Activated T-cell treated with anti-CD3 and anti-CD28 coated beads, Interleukin-2, amount 50 U/mL, for 48 hours (primary cell): Measurements from ENCODE around the gene GPR21.

ENCODE experiments used
- DNase-seq, 2 experiments: peaks; one replicate each; pipeline ENCODE4 v3.0.0-alpha.2; 2020

GPR21 gene

GRCh38 chr9:123067136-123067535 lies 33.7 kb downstream of the GPR21 start:
- DNase-seq, result no peak

DNA sequence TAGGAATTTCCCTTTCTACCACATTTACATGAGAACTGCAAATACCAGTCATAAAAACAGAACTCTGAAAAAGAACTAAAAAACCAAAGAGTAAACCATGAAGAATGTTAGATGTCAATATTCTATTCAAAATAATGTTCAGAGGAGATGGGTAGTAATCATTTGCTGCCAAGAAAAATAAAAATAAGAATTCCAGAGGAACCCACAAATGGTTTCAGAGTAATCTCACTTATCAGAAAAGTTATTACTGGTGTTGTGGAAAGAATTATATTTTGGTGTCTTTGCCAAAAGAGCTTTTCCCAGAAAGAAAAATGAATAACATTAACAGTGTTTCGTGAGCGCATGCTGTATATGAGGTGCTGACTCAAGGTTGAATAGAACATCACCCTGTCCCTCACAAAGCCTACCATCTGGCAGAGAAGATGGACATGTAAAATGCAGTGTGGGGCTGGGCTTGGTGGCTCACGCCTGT lies 35.6 kb downstream of the GPR21 start:
- no peak for DNase-seq

DNA sequence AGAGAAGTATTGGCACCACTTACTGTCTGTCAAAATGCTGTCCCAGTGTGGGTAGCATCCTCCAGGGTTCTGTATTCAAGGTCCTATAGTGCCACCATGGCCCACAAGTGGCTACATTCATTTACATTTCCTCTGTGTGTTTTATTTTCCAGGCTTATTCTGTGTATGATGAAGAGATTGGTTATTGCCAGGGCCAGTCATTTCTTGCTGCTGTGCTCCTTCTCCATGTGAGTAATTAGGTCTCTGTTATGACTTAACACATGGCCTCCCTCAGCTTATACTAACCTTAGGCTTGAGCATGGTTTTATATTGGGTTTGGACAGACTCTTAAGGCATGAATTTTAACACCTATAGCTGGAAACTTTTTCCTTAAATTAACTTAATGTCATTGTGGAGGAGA lies 36.7 kb downstream of the GPR21 start:
- peak in 1 of 2 experiments; percentile 20 for DNase-seq

GRCh38 chr9:123072407-123072995 lies 39.0 kb downstream of the GPR21 start:
- DNase-seq, result no peak

DNA sequence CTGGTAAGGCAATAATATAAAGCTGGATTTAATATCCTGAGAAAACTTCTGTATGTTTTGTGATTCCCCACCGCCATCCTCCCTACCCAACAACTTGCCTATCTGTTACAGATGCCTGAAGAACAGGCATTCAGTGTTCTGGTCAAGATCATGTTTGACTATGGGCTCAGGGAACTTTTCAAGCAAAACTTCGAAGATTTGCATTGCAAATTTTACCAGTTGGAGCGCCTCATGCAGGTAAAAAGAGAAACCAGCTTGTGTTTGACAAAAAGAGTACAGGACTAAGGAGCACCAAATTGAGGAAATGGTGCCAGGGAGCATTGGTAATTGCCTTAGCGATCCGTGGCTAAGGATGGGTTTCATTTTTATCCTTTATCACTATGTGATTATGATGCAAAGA lies 40.0 kb downstream of the GPR21 start:
- no peak for DNase-seq

DNA sequence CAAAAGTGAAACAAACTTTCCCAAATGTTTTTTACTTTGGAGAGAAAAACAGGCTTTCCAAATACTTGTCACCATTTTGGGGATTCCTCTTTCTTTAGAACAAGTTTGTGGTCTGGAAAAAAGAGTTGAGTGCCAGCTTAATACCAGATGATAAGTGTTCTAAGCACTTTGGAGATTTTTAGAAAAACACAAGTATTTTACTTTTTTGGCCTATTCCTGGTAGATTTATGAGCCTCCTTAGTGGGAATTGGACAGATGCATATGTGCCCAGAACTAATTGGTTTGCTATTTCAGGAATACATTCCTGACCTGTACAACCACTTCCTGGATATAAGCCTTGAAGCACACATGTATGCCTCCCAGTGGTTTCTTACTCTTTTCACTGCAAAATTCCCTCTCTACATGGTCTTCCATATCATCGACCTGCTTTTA lies 40.5 kb downstream of the GPR21 start:
- DNase-seq, result no peak

DNA sequence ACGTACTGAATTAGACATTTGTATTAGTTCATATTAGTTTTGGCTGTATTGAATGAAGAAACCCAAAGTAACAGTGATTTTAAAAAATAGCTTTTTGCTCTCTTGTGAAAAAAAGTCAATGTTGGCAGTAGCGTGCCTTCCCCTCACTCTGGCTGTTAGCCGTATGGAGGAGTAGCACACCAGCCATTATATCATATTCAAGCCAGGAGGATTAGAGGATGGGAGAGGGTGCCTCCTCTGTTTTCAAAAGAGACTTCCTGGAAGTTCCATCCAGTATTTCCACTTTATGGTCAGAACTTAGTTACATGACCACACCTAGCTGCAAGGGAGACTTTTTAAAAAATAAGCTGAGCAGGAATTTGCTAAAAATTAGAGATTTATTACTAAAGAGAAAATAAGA lies 41.2 kb downstream of the GPR21 start:
- no peak for DNase-seq

DNA sequence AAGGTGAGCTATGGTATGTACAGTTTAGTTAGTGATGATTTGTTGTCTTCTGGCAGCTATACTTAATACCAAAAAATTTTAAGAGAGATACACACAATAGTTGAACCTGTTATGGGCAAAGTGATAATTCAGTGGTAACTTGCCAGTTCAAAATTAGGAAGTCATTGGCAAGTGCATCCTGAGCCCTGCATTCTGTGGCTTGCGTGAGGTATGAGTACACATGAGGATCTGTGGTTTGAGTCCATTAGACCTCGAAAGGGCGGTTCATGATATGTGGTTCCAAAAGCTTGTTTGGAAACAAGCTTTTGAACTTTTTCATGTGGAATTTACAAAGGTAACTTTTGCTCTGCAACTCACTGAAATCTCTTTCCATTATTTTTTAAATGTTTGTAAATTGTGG lies 47.0 kb downstream of the GPR21 start:
- DNase-seq, result no peak

DNA sequence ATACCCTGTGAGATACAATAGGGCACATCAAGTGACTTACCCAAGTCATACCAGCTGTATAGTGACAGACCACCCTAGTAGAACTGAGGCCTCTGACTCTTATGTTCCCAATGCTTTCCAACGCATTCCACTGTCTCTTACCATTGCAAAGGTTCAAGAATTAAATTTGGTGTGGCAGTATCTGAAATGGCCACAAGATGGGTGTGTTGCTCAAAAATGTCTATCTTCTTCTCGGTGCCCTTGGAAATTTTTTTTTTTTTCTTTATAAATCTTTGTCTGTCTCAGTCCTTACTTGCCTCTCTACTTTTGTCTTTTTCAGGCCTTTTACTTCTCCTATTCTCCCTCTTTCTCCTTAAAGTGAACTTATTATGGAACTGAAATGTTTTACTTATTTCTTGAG lies 48.4 kb downstream of the GPR21 start:
- DNase-seq, result no peak

- DNase-seq, result no peak
These were observed 50.2 kb downstream of the GPR21 start for GRCh38 chr9:123083680-123084079.

DNA sequence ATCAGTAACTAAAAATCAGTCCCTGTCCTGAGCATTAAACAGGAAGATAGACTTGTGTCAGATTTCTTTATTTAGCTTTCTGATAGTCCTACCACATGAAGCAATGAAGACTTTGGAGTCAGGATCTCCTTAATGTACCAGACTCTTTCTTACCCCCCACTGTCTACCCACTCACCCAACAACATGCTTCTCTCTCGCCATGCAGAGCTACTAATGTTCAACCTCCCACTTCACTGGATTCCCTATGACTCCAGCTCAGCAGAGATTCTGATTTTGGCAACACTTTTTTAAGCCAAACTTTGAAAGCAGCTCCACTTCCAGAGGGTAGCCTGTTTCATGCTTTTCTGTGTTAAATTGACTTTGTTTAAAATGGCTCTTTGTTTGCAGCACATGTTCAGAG lies 50.8 kb downstream of the GPR21 start:
- DNase-seq, result no peak
